ENCODE measurements around the gene ANKRD60.

The ANKRD60 gene

GRCh38 chr20:58223358-58223941, 5.0 kb downstream of the ANKRD60 start:
- DNase-seq (ENCODE audit: low spot score) = no peak

DNA sequence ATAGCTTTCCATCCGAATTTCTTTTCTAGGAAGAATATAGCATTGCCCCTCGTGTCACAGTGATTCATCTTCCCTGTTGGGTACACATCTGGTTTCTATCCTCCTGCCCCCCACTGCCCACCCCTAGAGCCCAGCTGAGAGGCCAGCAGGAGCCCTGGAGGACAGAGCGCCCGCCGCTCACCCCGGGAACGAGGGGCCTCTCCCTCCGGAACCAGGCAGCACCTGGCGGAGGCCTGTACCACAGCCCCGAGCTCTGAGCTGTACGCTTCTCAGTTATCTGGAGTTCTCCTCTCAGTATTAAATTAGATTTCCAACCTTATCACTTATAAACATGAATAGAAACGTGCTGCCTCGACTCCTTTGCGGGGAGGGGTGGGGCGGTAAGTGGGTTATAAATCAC, 6.0 kb downstream of the ANKRD60 start:
- no peak for DNase-seq (ENCODE audit: low spot score)

- DNase-seq (ENCODE audit: low spot score) = no peak
Measured at GRCh38 chr20:58219342-58219700, 9.1 kb downstream of the ANKRD60 start.

DNA sequence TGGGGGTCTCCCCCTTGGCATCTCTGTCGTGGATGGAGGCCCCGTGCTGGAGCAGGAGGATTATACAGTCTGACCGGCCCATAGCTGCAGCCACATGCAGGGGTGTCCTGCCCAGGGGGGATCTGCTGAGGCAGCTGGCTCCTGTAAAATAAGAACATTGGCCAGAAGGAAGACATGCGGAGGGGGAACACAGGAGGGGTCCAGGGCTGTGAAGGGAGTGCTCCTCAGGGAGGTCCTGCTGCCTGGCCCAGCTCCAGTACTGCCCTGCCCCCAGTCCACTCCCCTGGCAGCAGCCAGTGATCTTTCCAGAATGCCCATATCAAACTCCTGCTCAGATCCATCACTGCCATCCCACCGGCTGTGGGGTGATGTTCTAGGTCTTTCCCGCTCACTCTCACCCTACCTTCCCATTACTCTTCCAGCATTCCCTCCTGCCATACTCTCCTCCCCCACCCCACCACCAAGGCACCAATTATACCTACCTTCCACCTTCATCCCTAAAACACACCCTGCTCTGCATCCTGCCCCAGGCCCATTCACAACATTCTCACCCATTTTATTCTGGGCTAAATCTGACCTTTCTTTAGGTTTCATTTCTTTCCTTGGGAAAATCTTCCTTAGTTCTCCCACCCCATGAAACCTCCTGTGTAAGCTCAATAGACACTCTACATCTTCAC, 9.7 kb downstream of the ANKRD60 start:
- DNase-seq (ENCODE audit: low spot score) = no peak

- DNase-seq (ENCODE audit: low spot score) = no peak
Measured at GRCh38 chr20:58216334-58216733, 12.1 kb downstream of the ANKRD60 start.

- DNase-seq (ENCODE audit: low spot score) = no peak
Measured at GRCh38 chr20:58215116-58215515, 13.3 kb downstream of the ANKRD60 start.

- no peak for DNase-seq (ENCODE audit: low spot score)
Measured at GRCh38 chr20:58214310-58214709, 14.1 kb downstream of the ANKRD60 start.

DNA sequence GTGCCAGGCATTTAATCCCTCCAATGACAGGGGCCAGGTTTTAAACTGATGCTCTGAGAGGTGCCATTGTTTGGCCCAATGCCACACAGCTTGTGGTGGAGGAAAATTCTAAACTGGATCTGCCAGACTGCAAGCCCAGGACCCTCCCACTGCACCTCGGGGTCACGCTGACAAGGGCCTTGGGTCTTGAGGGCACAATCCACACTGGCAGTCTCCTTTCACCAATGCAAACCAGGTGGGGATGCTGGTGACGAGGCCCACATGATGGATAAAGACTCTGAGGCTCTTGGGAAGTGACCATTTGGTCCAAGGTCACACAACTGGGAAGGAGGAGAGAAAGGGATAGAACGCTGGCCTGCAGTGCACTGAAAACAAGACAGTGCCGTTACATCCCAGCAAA, 14.7 kb downstream of the ANKRD60 start:
- DNase-seq (ENCODE audit: low spot score) = no peak

DNA sequence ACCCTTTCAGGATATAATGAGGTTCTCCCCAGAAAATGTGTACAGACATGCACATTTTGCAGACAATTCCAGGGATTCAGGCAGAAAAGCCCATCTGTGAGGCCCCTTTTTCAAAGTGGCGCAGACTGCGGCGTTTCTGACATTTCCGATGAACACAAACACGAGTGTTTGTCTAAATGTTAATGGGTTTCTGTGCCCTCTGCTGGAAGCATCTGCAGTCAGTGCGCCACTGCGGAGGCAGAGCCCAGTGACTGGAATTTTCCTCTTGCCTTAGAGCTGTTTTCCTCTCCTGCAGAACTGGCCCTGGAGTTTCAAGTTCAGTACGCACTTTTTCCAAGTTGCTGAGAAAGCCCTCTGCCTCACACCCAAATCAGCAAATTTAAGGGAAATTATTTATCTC, 15.3 kb downstream of the ANKRD60 start:
- DNase-seq (ENCODE audit: low spot score) = peak; percentile 82

GRCh38 chr20:58212636-58213035, 15.8 kb downstream of the ANKRD60 start:
- no peak for DNase-seq (ENCODE audit: low spot score)

DNA sequence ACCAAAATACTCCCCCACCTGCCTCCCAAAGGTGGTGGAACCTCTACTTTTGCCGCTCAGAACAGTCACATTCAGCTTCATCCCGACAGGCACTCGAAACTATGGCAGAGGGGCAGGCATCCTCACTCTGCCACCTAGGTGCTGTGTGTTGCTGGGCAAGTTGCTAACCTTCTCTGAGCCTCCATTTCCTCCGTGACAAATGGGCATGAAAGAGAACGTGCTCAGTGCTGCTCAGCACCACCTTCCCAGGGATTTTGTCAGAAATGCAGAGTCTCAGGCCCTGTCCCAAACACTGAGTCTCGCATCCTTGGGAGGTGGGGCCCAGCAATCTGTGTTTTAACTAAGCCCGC, 18.1 kb downstream of the ANKRD60 start:
- DNase-seq (ENCODE audit: low spot score) = no peak

DNA sequence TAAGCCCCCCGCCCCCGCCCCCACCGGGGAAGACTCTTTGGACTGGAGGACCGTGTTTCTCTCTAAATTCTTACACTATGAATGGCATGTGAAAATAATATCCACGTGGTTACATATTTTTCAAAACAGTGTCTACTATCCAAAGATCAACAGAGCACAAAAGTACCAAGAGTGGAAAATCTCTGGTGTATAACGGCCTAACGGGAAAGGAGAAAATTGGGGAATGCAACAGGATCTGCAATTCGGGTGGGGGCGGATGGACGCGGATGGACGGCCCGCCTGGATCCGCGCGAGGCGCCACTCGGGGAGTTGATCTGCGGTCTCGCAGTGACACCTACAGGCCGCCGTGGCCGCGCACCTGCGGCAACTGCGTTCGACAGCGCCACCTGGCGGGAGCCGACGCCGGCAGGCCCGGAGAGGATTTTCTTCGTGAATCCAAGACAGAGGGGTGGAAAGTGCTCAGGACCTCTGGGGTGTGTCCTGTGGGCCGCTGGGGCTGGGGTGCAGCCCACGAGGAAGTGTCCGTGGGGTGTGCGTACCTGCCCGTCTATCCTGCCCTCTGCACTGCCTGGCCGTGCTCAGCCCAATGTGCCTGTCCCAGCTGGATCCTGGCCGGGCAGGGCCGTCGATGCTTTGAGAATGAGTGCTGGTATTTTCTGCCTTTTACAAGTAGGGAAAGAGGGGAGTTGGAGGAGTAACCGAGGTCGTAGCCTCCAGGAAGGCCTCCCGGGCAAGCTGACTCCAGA, 18.6 kb downstream of the ANKRD60 start:
- DNase-seq (ENCODE audit: low spot score) = peak; percentile 34

- no peak for DNase-seq (ENCODE audit: low spot score)
Measured at GRCh38 chr20:58208944-58209343, 19.5 kb downstream of the ANKRD60 start.

- no peak for DNase-seq (ENCODE audit: low spot score)
Measured at GRCh38 chr20:58205850-58206249, 22.6 kb downstream of the ANKRD60 start.

- DNase-seq (ENCODE audit: low spot score) = no peak
Measured at GRCh38 chr20:58202044-58202443, 26.4 kb downstream of the ANKRD60 start.

DNA sequence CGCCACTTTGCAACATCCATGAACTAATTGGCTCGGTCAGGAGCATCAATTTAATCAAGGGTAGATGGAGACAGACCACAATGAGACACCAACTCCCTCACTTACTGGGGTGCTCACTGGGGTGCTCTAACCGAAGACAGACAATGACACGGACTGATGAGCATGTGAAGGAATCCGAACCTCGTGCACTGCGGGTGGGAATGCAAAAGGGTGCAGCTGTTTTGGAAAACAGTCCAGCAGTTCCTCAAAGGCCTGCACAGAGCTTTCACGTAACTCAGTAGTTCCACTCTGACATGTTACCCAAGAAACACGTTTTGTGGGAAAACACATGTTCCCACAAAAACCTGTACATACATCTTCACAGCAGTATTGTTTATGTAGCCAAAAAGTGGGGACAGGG, 26.8 kb downstream of the ANKRD60 start:
- DNase-seq (ENCODE audit: low spot score) = no peak

- DNase-seq (ENCODE audit: low spot score) = no peak
Measured at GRCh38 chr20:58199469-58199868, 29.0 kb downstream of the ANKRD60 start.

DNA sequence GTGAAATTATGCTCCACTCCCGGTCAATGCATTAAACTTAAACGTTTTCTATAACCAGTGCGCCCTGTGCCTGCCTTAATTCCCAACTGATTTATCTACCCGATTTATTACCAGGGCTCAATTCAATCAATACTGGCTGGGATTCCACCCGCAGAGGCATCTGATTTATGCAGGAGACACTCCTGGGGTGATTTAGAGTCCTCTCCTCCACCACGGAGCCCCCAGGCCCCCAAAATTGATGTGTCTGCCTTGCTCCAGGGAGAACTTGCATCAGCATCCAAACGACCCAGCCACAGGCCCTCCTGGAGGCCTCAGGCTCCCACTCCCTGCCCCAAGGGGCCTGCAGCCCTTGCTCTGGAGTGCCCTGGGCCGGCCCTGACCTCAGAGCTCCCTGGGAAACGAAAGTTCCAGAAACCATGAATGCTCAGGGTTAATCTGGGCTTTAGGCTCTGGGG, 29.5 kb downstream of the ANKRD60 start:
- no peak for DNase-seq (ENCODE audit: low spot score)

DNA sequence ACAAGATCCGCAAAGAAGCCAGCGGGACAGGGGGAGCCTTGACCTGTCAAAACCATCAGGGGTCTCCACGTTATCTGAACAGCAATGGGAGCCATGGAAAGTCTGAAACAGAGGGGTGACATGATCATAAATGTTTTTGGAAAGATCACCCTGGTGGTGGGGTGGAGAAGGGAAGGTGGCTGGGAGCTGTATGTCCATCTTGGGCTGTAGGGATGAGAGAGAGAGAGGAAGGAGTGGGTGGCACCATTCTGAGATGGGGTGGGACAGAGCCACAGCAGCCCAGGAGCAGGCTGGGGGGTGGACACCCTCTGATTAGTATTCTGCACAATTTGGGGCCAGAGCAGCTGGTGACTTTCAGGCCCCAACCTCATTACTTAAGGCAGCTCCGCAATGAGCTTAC, 30.1 kb downstream of the ANKRD60 start:
- no peak for DNase-seq (ENCODE audit: low spot score)

DNA sequence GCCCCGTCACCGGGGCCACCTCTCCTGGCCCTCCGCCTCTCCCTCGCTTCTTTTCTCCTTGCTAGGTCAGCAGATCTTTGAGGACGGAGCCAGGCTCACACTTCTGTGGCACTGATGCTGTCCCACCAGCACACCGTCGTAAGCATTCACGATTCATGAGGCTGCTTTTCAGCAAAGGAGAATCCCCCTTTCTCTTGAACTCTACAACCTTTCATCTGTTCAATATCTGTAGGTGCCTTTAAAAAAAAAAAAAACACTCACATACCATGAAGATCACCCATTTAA, 31.3 kb downstream of the ANKRD60 start:
- no peak for DNase-seq (ENCODE audit: low spot score)

DNA sequence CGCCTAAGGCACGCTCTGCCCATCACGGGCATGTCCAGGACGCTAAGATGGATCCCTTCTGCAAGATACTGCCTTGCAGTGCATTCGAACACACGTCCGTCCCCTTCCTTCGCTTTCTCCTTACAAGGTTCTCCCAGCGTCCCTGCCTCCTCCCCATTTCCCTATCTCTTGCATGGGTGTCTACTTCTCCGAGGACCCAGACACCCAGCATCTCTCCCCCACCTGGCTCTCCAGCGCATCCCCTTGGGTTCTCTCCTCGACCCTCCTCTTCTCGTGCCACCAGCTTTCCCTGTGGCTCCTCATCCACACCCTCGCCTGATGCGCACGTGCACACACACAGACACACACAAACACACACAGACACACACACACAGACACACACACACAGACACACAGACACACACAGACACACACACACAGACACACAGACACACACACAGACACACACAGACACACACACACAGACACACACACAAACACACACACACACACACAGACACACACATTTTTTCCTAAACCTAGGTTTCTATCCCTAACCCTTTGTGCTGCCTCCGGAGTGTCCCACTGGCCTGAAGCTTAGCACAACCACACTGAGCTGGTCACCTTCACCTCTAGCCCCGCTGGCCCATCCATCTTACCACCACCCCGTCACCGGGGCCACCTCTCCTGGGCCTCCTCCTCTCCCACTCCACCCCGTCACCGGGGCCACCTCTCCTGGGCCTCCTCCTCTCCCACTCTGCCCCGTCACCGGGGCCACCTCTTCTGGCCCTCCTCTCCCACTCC, 31.9 kb downstream of the ANKRD60 start:
- no peak for DNase-seq (ENCODE audit: low spot score)

DNA sequence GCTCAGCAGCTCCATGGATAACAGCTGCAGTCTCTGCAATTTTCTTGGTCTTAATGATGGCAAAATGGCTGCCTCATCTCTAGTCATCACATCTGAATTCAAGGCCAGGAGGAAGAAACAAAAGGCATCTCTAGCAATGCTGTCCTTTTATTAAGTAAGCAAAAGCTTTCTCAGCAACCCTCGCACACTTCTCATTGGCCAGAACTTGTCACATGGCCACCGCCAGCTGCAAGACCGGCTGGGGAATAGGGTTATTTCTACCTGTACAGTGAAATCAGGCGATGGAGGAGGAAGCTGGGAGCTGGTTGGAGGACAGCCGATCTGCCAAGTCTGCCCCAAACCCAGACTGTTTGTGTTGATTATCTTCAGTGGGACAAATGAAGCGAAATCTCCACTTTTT, 33.4 kb downstream of the ANKRD60 start:
- DNase-seq (ENCODE audit: low spot score) = no peak

DNA sequence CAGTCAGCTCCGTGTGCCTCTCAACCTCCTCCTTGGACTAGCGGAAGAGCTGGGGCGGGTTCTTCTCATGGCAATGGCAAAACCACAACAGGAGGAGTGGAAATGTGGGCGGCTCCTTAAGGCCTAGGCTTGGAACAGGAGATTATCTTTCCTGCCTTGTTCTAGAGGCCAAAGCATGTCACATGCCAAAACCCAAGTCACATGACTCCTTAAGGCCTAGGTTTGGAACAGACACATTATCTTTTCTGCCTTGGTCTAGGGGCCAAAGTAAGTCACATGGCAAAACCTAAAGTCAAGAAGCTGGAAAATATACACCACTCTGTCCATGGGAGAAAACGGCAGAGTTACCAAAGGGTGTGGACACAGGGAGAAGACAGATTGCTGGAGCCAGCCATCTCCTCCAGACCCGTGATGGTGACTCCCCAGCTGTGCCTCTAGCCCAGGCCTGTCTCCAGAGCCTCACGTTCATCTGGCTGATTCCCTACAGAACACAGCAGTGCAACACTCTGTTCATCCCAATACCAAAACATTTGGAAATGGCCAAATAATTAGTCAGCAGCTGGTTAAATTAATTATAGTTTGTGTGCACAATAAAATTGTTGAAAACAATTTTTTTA, 34.2 kb downstream of the ANKRD60 start:
- no peak for DNase-seq (ENCODE audit: low spot score)

Measured in pons (tissue), 1 donor.